CD8-positive, alpha-beta memory T cell (primary cell): ENCODE results near the gene CD2AP. TPM values are rescaled to one million over a fixed set of nuclear protein-coding genes. Genes with fewer than 3 reads are reported as not detected.

Experiments
- CTCF ChIA-PET: fragments of 350-600 bp; sonication (Branson Sonifier 250); formaldehyde crosslinking; loops from one replicate; lab custom pipeline; 2021; ENCODE audit warnings: antibody characterized with exemption; lab: Charles Lee
- POLR2A ChIA-PET: fragments of 350-600 bp; sonication (Branson Sonifier 250); formaldehyde crosslinking; loops from one replicate; lab custom pipeline; 2021; ENCODE audit warnings: antibody characterized with exemption; lab: Charles Lee
- DNase-seq, 5 donors: peaks; one replicate each; pipeline versions ENCODE4 v3.0.0 to v3.0.0-alpha.2; 2020 to 2022; ENCODE audit warnings: mixed read lengths in 1 of 5
- H3K27ac ChIP-seq: one replicate; pipeline ENCODE4 v1.7.0; 2013; ENCODE audit warnings: low read depth, mild to moderate bottlenecking, low read length, moderate library complexity
- H3K27me3 ChIP-seq: 2 replicates; pipeline ENCODE4 v1.7.0; 2013; ENCODE audit warnings: low read length, mild to moderate bottlenecking; ENCODE audit not compliant: insufficient read depth, poor library complexity, severe bottlenecking
- H3K36me3 ChIP-seq: 2 replicates; pipeline ENCODE4 v1.7.0; 2013; ENCODE audit warnings: mild to moderate bottlenecking, low read length, moderate library complexity; ENCODE audit not compliant: insufficient read depth
- H3K4me1 ChIP-seq: 2 replicates; pipeline ENCODE4 v1.7.0; 2013; ENCODE audit warnings: mild to moderate bottlenecking, low read length, moderate library complexity; ENCODE audit not compliant: insufficient read depth
- H3K4me3 ChIP-seq: 2 replicates; pipeline ENCODE4 v1.7.0; 2013; ENCODE audit warnings: mild to moderate bottlenecking, low read length
- H3K9me3 ChIP-seq: 2 replicates; pipeline ENCODE4 v1.7.0; 2013; ENCODE audit warnings: mild to moderate bottlenecking, low read length
- H3K27ac Mint-ChIP-seq, 8 donors: one replicate each; pipeline ENCODE4 v1.8.0; 2020 to 2021; ENCODE audit warnings: mixed read lengths in 8 of 8, mild to moderate bottlenecking in 6 of 8, inconsistent platforms in 3 of 8, moderate library complexity in 3 of 8
- H3K27me3 Mint-ChIP-seq, 2 donors: one replicate each; pipeline ENCODE4 v1.8.0; 2020 to 2021; ENCODE audit warnings: mixed read lengths in 2 of 2, mild to moderate bottlenecking in 1 of 2, moderate library complexity in 1 of 2
- H3K36me3 Mint-ChIP-seq, 3 donors: one replicate each; pipeline ENCODE4 v1.8.0; 2020 to 2021; ENCODE audit warnings: mixed read lengths in 3 of 3, inconsistent platforms in 1 of 3, mild to moderate bottlenecking in 1 of 3
- H3K4me1 Mint-ChIP-seq, 3 donors: one replicate each; pipeline ENCODE4 v1.8.0; 2020 to 2021; ENCODE audit warnings: mixed read lengths in 3 of 3, inconsistent platforms in 1 of 3, mild to moderate bottlenecking in 1 of 3
- H3K4me3 Mint-ChIP-seq, 7 donors: one replicate each; pipeline ENCODE4 v1.8.0; 2020 to 2021; ENCODE audit warnings: mixed read lengths in 7 of 7, mild to moderate bottlenecking in 6 of 7, moderate library complexity in 4 of 7, inconsistent platforms in 2 of 7
- H3K9me3 Mint-ChIP-seq, 5 donors: one replicate each; pipeline ENCODE4 v1.8.0; 2020 to 2022; ENCODE audit warnings: mixed read lengths in 5 of 5, mild to moderate bottlenecking in 3 of 5, moderate library complexity in 2 of 5, inconsistent platforms in 1 of 5
- polyA plus RNA-seq: library from polyadenylated mRNA; unstranded; fragments of 300-500 nt; fragmentation: Illumina TruSeq; gene quantifications from one replicate; pipeline ENCODE4 v1.2.3, GENCODE V29; 2021
- total RNA-seq, 2 experiments: library from RNA; stranded (reverse); gene quantifications; one replicate each; pipeline ENCODE4 v1.2.3, GENCODE V29; 2021

CD2AP gene, protein sequence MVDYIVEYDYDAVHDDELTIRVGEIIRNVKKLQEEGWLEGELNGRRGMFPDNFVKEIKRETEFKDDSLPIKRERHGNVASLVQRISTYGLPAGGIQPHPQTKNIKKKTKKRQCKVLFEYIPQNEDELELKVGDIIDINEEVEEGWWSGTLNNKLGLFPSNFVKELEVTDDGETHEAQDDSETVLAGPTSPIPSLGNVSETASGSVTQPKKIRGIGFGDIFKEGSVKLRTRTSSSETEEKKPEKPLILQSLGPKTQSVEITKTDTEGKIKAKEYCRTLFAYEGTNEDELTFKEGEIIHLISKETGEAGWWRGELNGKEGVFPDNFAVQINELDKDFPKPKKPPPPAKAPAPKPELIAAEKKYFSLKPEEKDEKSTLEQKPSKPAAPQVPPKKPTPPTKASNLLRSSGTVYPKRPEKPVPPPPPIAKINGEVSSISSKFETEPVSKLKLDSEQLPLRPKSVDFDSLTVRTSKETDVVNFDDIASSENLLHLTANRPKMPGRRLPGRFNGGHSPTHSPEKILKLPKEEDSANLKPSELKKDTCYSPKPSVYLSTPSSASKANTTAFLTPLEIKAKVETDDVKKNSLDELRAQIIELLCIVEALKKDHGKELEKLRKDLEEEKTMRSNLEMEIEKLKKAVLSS
- total RNA-seq (10 to 100 TPM; 28.8 to 30.7 TPM), polyA plus RNA-seq (9.3 TPM)

- H3K27ac ChIP-seq = peak within 1 kb of the TSS; percentile 96
- Mint-ChIP-seq H3K4me3 (peak within 1 kb of the TSS; percentile 90 to 99 (median 96)), H3K4me1 (peaks cover 35 to 52% (median 45%) of the 10 kb centered on the region in 3 donors), H3K9me3 (no peaks in the 10 kb centered on the region), H3K27ac (peak within 1 kb of the TSS; percentile 93 to 99 (median 97)), H3K27me3 (peaks cover 0 to 2% of the 10 kb centered on the region in 2 donors), H3K36me3 (peaks cover 0 to 9% (median 2%) of the 10 kb centered on the region in 3 donors)
- POLR2A ChIA-PET = interaction anchor here (0.5 to 1.5 kb wide), 6 partner anchors 9 to 1464 kb away, joined by 3 to 12 read pairs (median 4); no protein-coding TSS in a partner anchor
- peak; percentile 91 to 96 (median 95) for DNase-seq
- peaks cover 34% of the 10 kb centered on the region for H3K4me1 ChIP-seq
- CTCF ChIA-PET = interaction anchor here (0.6 to 3.1 kb wide), 5 partner anchors 9 to 62 kb away, joined by 3 to 16 read pairs (median 3); no protein-coding TSS in a partner anchor
- no peaks in the 10 kb centered on the region for H3K9me3 ChIP-seq
- H3K27me3 ChIP-seq = no peaks in the 10 kb centered on the region
- H3K4me3 ChIP-seq = peak within 1 kb of the TSS; percentile 60
- H3K36me3 ChIP-seq = no peaks in the 10 kb centered on the region
Observed at GRCh38 chr6:47477497-47478232, at the start of gene CD2AP. TSS of gene CD2AP (plus strand) at chr6:47477789. CDS start at chr6:47478245, 456 bp downstream.

DNA sequence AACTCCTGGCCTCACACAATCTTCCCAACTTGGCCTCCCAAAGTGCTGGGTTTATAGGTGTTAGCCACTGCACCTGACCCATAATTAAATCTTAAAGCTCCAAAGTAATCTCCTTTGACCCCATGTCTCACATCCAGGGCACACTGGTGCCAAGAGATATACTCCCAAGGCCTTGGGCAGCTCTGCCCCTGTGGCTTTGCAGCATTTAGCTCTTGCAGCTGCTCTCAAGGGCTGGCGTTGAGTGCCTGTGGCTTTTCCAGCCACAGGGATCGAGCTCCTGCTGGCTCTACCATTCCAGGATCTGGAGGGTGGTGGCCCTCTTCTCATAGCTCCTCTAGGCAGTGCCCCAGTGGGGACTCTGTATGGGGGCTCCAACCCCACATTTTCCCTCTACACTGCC is 49.3 kb upstream of the CD2AP start:
- Histone ChIP-seq H3K4me1 (no peaks in the 10 kb centered on the region), H3K4me3 (no peak overlapping the region), H3K36me3 (no peaks in the 10 kb centered on the region), H3K27me3 (no peaks in the 10 kb centered on the region), H3K9me3 (no peaks in the 10 kb centered on the region), H3K27ac (no peak overlapping the region)
- Mint-ChIP-seq H3K27me3 (peaks cover 0 to 9% of the 10 kb centered on the region in 2 donors), H3K36me3 (peaks cover 0 to 44% (median 3%) of the 10 kb centered on the region in 3 donors), H3K4me3 (no peak overlapping the region), H3K9me3 (peaks cover 22 to 41% (median 25%) of the 10 kb centered on the region in 5 donors), H3K27ac (peak overlapping the region in 1 of 8 donors; percentile 56), H3K4me1 (no peaks in the 10 kb centered on the region)
- DNase-seq = no peak
- CTCF ChIA-PET = no interaction called here
- POLR2A ChIA-PET = no interaction called here

GRCh38 chr6:47428746-47429664 is 48.6 kb upstream of the CD2AP start:
- Mint-ChIP-seq H3K27me3 (peaks cover 2 to 9% of the 10 kb centered on the region in 2 donors), H3K4me3 (no peak overlapping the region), H3K27ac (no peak overlapping the region), H3K36me3 (peaks cover 0 to 44% (median 3%) of the 10 kb centered on the region in 3 donors), H3K4me1 (no peaks in the 10 kb centered on the region), H3K9me3 (peaks cover 22 to 41% (median 25%) of the 10 kb centered on the region in 5 donors)
- POLR2A ChIA-PET = no interaction called here
- Histone ChIP-seq H3K4me3 (no peak overlapping the region), H3K27me3 (no peaks in the 10 kb centered on the region), H3K9me3 (no peaks in the 10 kb centered on the region), H3K4me1 (no peaks in the 10 kb centered on the region), H3K36me3 (no peaks in the 10 kb centered on the region), H3K27ac (no peak overlapping the region)
- DNase-seq = no peak
- CTCF ChIA-PET = no interaction called here

- Histone ChIP-seq H3K27me3 (no peaks in the 10 kb centered on the region), H3K27ac (no peak overlapping the region), H3K9me3 (no peaks in the 10 kb centered on the region), H3K4me3 (no peak overlapping the region), H3K4me1 (no peaks in the 10 kb centered on the region), H3K36me3 (no peaks in the 10 kb centered on the region)
- Mint-ChIP-seq H3K4me1 (no peaks in the 10 kb centered on the region), H3K27ac (no peak overlapping the region), H3K9me3 (peaks cover 13 to 16% (median 14%) of the 10 kb centered on the region in 5 donors), H3K4me3 (no peak overlapping the region), H3K36me3 (peaks cover 0 to 29% (median 3%) of the 10 kb centered on the region in 3 donors), H3K27me3 (peaks cover 10 to 11% of the 10 kb centered on the region in 2 donors)
- no peak for DNase-seq
- CTCF ChIA-PET = no interaction called here
- POLR2A ChIA-PET = no interaction called here
Observed at GRCh38 chr6:47434372-47435253, 43.0 kb upstream of the CD2AP start.

DNA sequence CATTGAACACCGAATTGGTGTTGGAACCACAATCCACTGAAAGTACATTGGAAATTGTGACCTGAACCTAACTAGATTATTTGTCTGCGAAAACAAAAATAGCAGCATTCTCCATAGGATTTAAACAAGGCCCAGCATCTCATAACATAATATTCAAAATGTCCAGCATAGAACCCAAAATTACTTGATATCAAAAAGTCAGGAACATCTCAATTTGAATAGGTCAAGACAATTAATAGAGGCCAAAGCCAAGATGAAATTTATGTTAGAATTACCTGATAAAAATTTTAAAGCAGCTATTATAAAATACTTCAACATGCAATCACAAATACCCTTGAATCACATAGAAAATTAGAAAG is 42.4 kb upstream of the CD2AP start:
- CTCF ChIA-PET = no interaction called here
- peaks cover 0 to 24% (median 3%) of the 10 kb centered on the region in 3 donors for H3K36me3 Mint-ChIP-seq
- H3K4me1 Mint-ChIP-seq = no peaks in the 10 kb centered on the region
- H3K4me1 ChIP-seq = no peaks in the 10 kb centered on the region
- no peaks in the 10 kb centered on the region for H3K36me3 ChIP-seq
- H3K4me3 Mint-ChIP-seq = no peak overlapping the region
- no peak overlapping the region for H3K27ac Mint-ChIP-seq
- H3K27me3 ChIP-seq = no peaks in the 10 kb centered on the region
- peaks cover 10 to 11% of the 10 kb centered on the region in 2 donors for H3K27me3 Mint-ChIP-seq
- H3K27ac ChIP-seq = no peak overlapping the region
- POLR2A ChIA-PET = no interaction called here
- peaks cover 8 to 11% (median 10%) of the 10 kb centered on the region in 5 donors for H3K9me3 Mint-ChIP-seq
- H3K9me3 ChIP-seq = no peaks in the 10 kb centered on the region
- DNase-seq = no peak
- no peak overlapping the region for H3K4me3 ChIP-seq

DNA sequence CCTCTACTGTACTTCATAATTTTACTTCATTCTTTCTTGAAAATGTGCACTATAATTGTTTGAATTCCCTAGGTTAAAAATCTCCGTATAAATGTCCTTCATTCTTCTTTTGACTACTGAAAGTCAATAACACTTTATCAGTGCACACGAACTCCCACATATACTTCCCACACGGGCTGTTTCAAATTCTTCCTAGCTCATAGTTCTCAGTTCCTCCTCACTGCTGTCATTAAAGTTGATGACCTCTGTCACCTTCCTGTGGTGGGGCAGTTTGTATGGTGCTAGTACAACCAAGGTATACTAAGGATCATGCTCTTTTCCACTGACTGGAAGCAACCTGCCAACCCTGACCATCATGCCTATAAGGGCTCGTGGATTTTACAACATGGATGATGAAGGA is 40.0 kb upstream of the CD2AP start:
- Histone ChIP-seq H3K4me3 (no peak overlapping the region), H3K9me3 (no peaks in the 10 kb centered on the region), H3K27me3 (no peaks in the 10 kb centered on the region), H3K27ac (no peak overlapping the region), H3K4me1 (no peaks in the 10 kb centered on the region), H3K36me3 (no peaks in the 10 kb centered on the region)
- no peaks in the 10 kb centered on the region for H3K4me1 Mint-ChIP-seq
- peaks cover 8 to 10% of the 10 kb centered on the region in 2 donors for H3K27me3 Mint-ChIP-seq
- peaks cover 0 to 8% (median 0%) of the 10 kb centered on the region in 3 donors for H3K36me3 Mint-ChIP-seq
- DNase-seq = no peak
- no peak overlapping the region for H3K27ac Mint-ChIP-seq
- H3K9me3 Mint-ChIP-seq = no peaks in the 10 kb centered on the region
- H3K4me3 Mint-ChIP-seq = no peak overlapping the region
- ChIA-PET POLR2A (no interaction called here), CTCF (no interaction called here)
